Measurements from ENCODE around the gene TRIM8. TPM values are rescaled to one million over a fixed set of nuclear protein-coding genes. Genes with fewer than 3 reads are reported as not detected.
A peak's percentile ranks its signal among the peaks of the same experiment; 100 is the strongest.

TRIM8 gene
- total and polyA plus RNA-seq, 8 donors = 40.0 to 253 (median 75.8) TPM

- H3K4me3 ChIP-seq = no peak overlapping the region
- intact Hi-C loops (cut with DNase I; ENCODE audit: low total_unique reads) = no loop called here
- peak; percentile 67 to 85 for DNase-seq
- TF ChIP-seq EP300 (IDR thresholded peaks at IDR 0.05) (no peak), CTCF (IDR thresholded peaks at IDR 0.05) (peak in 5 of 7 experiments; percentile 33 to 89 (median 79)), POLR2A (IDR thresholded peaks at IDR 0.05) (no peak), POLR2AphosphoS5 (IDR thresholded peaks at IDR 0.05) (peak in 1 of 3 donors; percentile 25)
- 0 to 64% (median 31%) methylated on average over 1 to 3 of the region's 3 CpGs for WGBS, 5 donors
- peaks cover 0 to 57% (median 43%) of the 10 kb centered on the region in 4 donors for H3K36me3 ChIP-seq
- peak overlapping the region in 4 of 5 donors; percentile 26 to 83 (median 62) for H3K27ac ChIP-seq
- H3K9me3 ChIP-seq = no peaks in the 10 kb centered on the region
- peaks cover 38 to 74% (median 52%) of the 10 kb centered on the region in 4 donors for H3K4me1 ChIP-seq
- H3K27me3 ChIP-seq = no peaks in the 10 kb centered on the region
Observed at GRCh38 chr10:102596506-102596971, 47.7 kb upstream of the TRIM8 start.

- Histone ChIP-seq H3K4me3 (no peak overlapping the region), H3K27ac (peak overlapping the region in 4 of 5 donors; percentile 54 to 83 (median 62)), H3K36me3 (peaks cover 0 to 61% (median 46%) of the 10 kb centered on the region in 4 donors), H3K4me1 (peaks cover 38 to 74% (median 52%) of the 10 kb centered on the region in 4 donors), H3K27me3 (no peaks in the 10 kb centered on the region), H3K9me3 (no peaks in the 10 kb centered on the region)
- DNase-seq = no peak
- WGBS, 5 donors = 53 to 64% (median 57%) methylated on average over 15 to 16 of the region's 16 CpGs
- intact Hi-C loops (cut with DNase I; ENCODE audit: low total_unique reads) = no loop called here
- TF ChIP-seq CTCF (IDR thresholded peaks at IDR 0.05) (no peak), POLR2AphosphoS5 (IDR thresholded peaks at IDR 0.05) (peak in 1 of 3 donors; percentile 13)
Observed at GRCh38 chr10:102597131-102597991, 46.9 kb upstream of the TRIM8 start.

- intact Hi-C loops (cut with DNase I; ENCODE audit: low total_unique reads) = no loop called here
- 53 to 59% (median 55%) methylated on average over 8 of the region's 8 CpGs for WGBS, 5 donors
Observed at GRCh38 chr10:102598243-102598642, 46.0 kb upstream of the TRIM8 start.

More at GRCh38 chr10:102598243-102598642, 46.0 kb upstream of the TRIM8 start:
- no peak for TF ChIP-seq POLR2A (IDR thresholded peaks at IDR 0.05)
- no peak for TF ChIP-seq POLR2AphosphoS5 (IDR thresholded peaks at IDR 0.05)
- TF ChIP-seq EP300 (IDR thresholded peaks at IDR 0.05) = no peak
- no peak for TF ChIP-seq CTCF (IDR thresholded peaks at IDR 0.05)
- Histone ChIP-seq H3K4me3 (no peak overlapping the region), H3K4me1 (peaks cover 35 to 70% (median 50%) of the 10 kb centered on the region in 4 donors), H3K36me3 (peaks cover 0 to 70% (median 54%) of the 10 kb centered on the region in 4 donors), H3K9me3 (no peaks in the 10 kb centered on the region), H3K27ac (peak overlapping the region in 4 of 5 donors; percentile 54 to 83 (median 60)), H3K27me3 (no peaks in the 10 kb centered on the region)
- no peak for DNase-seq
